HCT116 (cell line): ENCODE results near the gene TCF12. TPM values are rescaled to one million over a fixed set of nuclear protein-coding genes. Genes with fewer than 3 reads are reported as not detected.

Experiments used
- ATAC-seq: fragments of 200-7000 bp; cut with Tn5 transposase; 2 replicates; pipeline ENCODE4 v1.9.1; 2020; ENCODE audit warnings: mild to moderate bottlenecking, moderate library complexity
- BruUV-seq: library from RNA; stranded (reverse); fragments of 400-500 nt; replicated peaks from 2 replicates; lab custom pipeline; 2021; lab: Mats Ljungman, UMichigan
- CTCF ChIA-PET: fragments of 300-600 bp; sonication (Branson Sonifier 250); formaldehyde crosslinking; loops from one replicate; lab custom pipeline; 2021; ENCODE audit warnings: antibody characterized with exemption; lab: Charles Lee
- POLR2A ChIA-PET: fragments of 300-600, 350-600 bp; sonication (Branson Sonifier 250); formaldehyde crosslinking; loops from one replicate; lab custom pipeline; 2021; ENCODE audit warnings: antibody characterized with exemption; lab: Charles Lee
- RAD21 ChIA-PET, 2 experiments: fragments of 300-600 bp; sonication (Branson Sonifier 250); formaldehyde crosslinking; loops; one replicate each; lab custom pipeline; 2023; ENCODE audit warnings: low total read pairs in 2 of 2; ENCODE audit not compliant: uncharacterized antibody in 2 of 2, unreplicated experiment in 2 of 2, low non-redundant PET in 1 of 2; lab: Charles Lee
- DNase-seq: peaks from one replicate; pipeline ENCODE4 v3.0.0-alpha.2; 2010; ENCODE audit warnings: low read depth, low spot score
- H2AFZ ChIP-seq: fragments of 200-600 bp; shearing (Covaris generic), sonication (generic); 2 replicates; pipeline ENCODE4 v1.6.1; 2017; ENCODE audit warnings: low read depth, mixed run types, mixed read lengths, antibody characterized with exemption, low read length; ENCODE audit not compliant: poor library complexity, severe bottlenecking
- H3K27ac ChIP-seq: 2 replicates; pipeline ENCODE4 v1.5.1; 2012; ENCODE audit warnings: low read depth, low read length
- H3K27me3 ChIP-seq: fragments of 200-600 bp; sonication (generic); 2 replicates; pipeline ENCODE4 v1.6.1; 2016; ENCODE audit warnings: mixed run types, low read length, mixed read lengths; ENCODE audit not compliant: insufficient read depth
- H3K36me3 ChIP-seq, 2 experiments: fragments of 200-500 bp in 1 of 2; fragments of 200-600 bp in 1 of 2; sonication (Bioruptor generic) in 1 of 2; sonication (generic) in 1 of 2; 2 replicates each; pipeline versions ENCODE4 v1.5.1 to v1.6.1; 2014 to 2016; ENCODE audit warnings: low read length in 2 of 2, inconsistent platforms in 1 of 2, mixed read lengths in 1 of 2, mixed run types in 1 of 2; ENCODE audit not compliant: insufficient read depth in 2 of 2, control insufficient read depth in 1 of 2
- H3K4me1 ChIP-seq, 2 experiments: fragments of 200-600 bp in 1 of 2; sonication (generic) in 1 of 2; 2 replicates each; pipeline versions ENCODE4 v1.5.1 to v1.6.1; 2012 to 2017; ENCODE audit warnings: low read length in 2 of 2, inconsistent platforms in 1 of 2, mild to moderate bottlenecking in 1 of 2, mixed read lengths in 1 of 2, mixed run types in 1 of 2, moderate library complexity in 1 of 2; ENCODE audit not compliant: insufficient read depth in 2 of 2, control insufficient read depth in 1 of 2
- H3K4me2 ChIP-seq: fragments of 200-600 bp; sonication (generic); 2 replicates; pipeline ENCODE4 v1.6.1; 2017; ENCODE audit warnings: mixed run types, low read length, mixed read lengths
- H3K4me3 ChIP-seq, 2 experiments: fragments of 200-600 bp in 1 of 2; sonication (generic) in 1 of 2; replicated peaks in 1 of 2; 2 replicates each; pipeline ENCODE4 v1.5.1; 2011 to 2016; ENCODE audit warnings: low read length in 2 of 2, control low read depth in 1 of 2, low read depth in 1 of 2, mild to moderate bottlenecking in 1 of 2, mixed read lengths in 1 of 2, mixed run types in 1 of 2
- H3K79me2 ChIP-seq: fragments of 200-600 bp; sonication (generic); 2 replicates; pipeline ENCODE4 v1.6.1; 2017; ENCODE audit warnings: mild to moderate bottlenecking, mixed run types, low read length, moderate library complexity, mixed read lengths; ENCODE audit not compliant: insufficient read depth
- H3K9ac ChIP-seq: fragments of 200-600 bp; sonication (generic); 2 replicates; pipeline ENCODE4 v1.6.1; 2016; ENCODE audit warnings: low read length, mixed read lengths
- H3K9me2 ChIP-seq: fragments of 200-600 bp; sonication (generic), shearing (Covaris generic); 2 replicates; pipeline ENCODE4 v1.6.1; 2017; ENCODE audit warnings: mixed run types, mild to moderate bottlenecking, moderate library complexity; ENCODE audit not compliant: insufficient read depth
- H3K9me3 ChIP-seq, 2 experiments: fragments of 200-500 bp in 1 of 2; fragments of 200-600 bp in 1 of 2; sonication (Bioruptor generic) in 1 of 2; sonication (generic) in 1 of 2; 2 replicates each; pipeline ENCODE4 v1.6.1; 2014 to 2017; ENCODE audit warnings: low read length in 2 of 2, mixed read lengths in 2 of 2, inconsistent platforms in 1 of 2, low read depth in 1 of 2, mild to moderate bottlenecking in 1 of 2, mixed run types in 1 of 2, moderate library complexity in 1 of 2; ENCODE audit not compliant: control insufficient read depth in 1 of 2, insufficient read depth in 1 of 2
- H4K20me1 ChIP-seq: fragments of 200-600 bp; sonication (generic), shearing (Covaris generic); 2 replicates; pipeline ENCODE4 v1.6.1; 2017; ENCODE audit warnings: mixed run types, mild to moderate bottlenecking, moderate library complexity; ENCODE audit not compliant: insufficient read depth
- CBX3 ChIP-seq: IDR thresholded peaks from 2 replicates; pipeline ENCODE4 v1.6.1; 2012; ENCODE audit warnings: low read depth
- CEBPB ChIP-seq: IDR thresholded peaks from 2 replicates; pipeline ENCODE4 v1.6.1; 2012; ENCODE audit warnings: low read depth
- EGR1 ChIP-seq: IDR thresholded peaks from 2 replicates; pipeline ENCODE4 v1.6.1; 2012; ENCODE audit warnings: low read depth
- ELF1 ChIP-seq: IDR thresholded peaks from 2 replicates; pipeline ENCODE4 v1.6.1; 2012; ENCODE audit warnings: low read depth, borderline replicate concordance
- EZH2 ChIP-seq: fragments of 200-600 bp; sonication (generic); IDR thresholded peaks from 2 replicates; pipeline ENCODE4 v1.6.1; 2017; ENCODE audit warnings: antibody characterized with exemption, mixed run types
- EZH2phosphoT487 ChIP-seq: fragments of 200-600 bp; IDR thresholded peaks from 2 replicates; pipeline ENCODE4 v1.6.1; 2018; ENCODE audit warnings: antibody characterized with exemption, borderline replicate concordance
- FOSL1 ChIP-seq: IDR thresholded peaks from 2 replicates; pipeline ENCODE4 v1.6.1; 2012; ENCODE audit warnings: low read depth
- JUND ChIP-seq: IDR thresholded peaks from 2 replicates; pipeline ENCODE4 v1.6.1; 2012
- MAX ChIP-seq: IDR thresholded peaks from 2 replicates; pipeline ENCODE4 v1.6.1; 2012
- POLR2A ChIP-seq: IDR thresholded peaks from 2 replicates; pipeline ENCODE4 v1.7.0; 2011; ENCODE audit warnings: borderline replicate concordance; ENCODE audit not compliant: insufficient read depth, insufficient read length; ENCODE audit errors: extremely low read depth
- RAD21 ChIP-seq: IDR thresholded peaks from 2 replicates; pipeline ENCODE4 v1.6.1; 2012; ENCODE audit warnings: low read depth, mild to moderate bottlenecking
- REST ChIP-seq: IDR thresholded peaks from 2 replicates; pipeline ENCODE4 v1.6.1; 2012; ENCODE audit warnings: low read depth
- SP1 ChIP-seq: IDR thresholded peaks from 2 replicates; pipeline ENCODE4 v1.6.1; 2012; ENCODE audit warnings: low read depth
- SRF ChIP-seq: IDR thresholded peaks from 2 replicates; pipeline ENCODE4 v1.6.1; 2012; ENCODE audit warnings: low read depth
- TCF7L2 ChIP-seq: IDR thresholded peaks from 2 replicates; pipeline ENCODE4 v1.7.0; 2011; ENCODE audit warnings: borderline replicate concordance, inconsistent platforms; ENCODE audit not compliant: insufficient read depth, insufficient read length; ENCODE audit errors: extremely low read depth
- YY1 ChIP-seq: IDR thresholded peaks from 2 replicates; pipeline ENCODE4 v1.6.1; 2011; ENCODE audit warnings: low read length, low read depth, moderate library complexity, mild to moderate bottlenecking; ENCODE audit not compliant: insufficient replicate concordance; ENCODE audit errors: extremely low read depth
- ZFX ChIP-seq: fragments of 450-650 bp; IDR thresholded peaks from 2 replicates; pipeline ENCODE4 v1.6.1; 2017
- ZNF274 ChIP-seq: fragments of 200-500 bp; sonication (Bioruptor generic); IDR thresholded peaks from 2 replicates; pipeline ENCODE4 v1.6.1; 2014; ENCODE audit warnings: mild to moderate bottlenecking, low read depth, low read length, inconsistent platforms
- intact Hi-C: fragments of 100-400 bp; cut with micrococcal nuclease; formaldehyde crosslinking; loops from 2 replicates; pipeline ENCODE4 v1.10.0; 2022
- total RNA-seq: library from RNA; stranded (reverse); gene quantifications from one replicate; pipeline ENCODE4 v1.2.1, GENCODE V29; 2021; ENCODE audit not compliant: unreplicated experiment
- TF ChIP-seq, protein P1 (sequence below), 3 experiments: fragments of 200-600 bp in 1 of 3; sonication (generic) in 1 of 3; IDR thresholded peaks in 2 of 3; conservative IDR thresholded peaks in 1 of 3; 2 replicates each; pipeline ENCODE4 v1.5.1; 2012 to 2017; ENCODE audit warnings: low read depth in 2 of 3, low read length in 2 of 3, antibody characterized with exemption in 1 of 3, borderline replicate concordance in 1 of 3, control low read depth in 1 of 3, mild to moderate bottlenecking in 1 of 3, mixed read lengths in 1 of 3, mixed run types in 1 of 3, moderate library complexity in 1 of 3; ENCODE audit not compliant: insufficient read depth in 1 of 3
- TF ChIP-seq, protein P2 (sequence below): IDR thresholded peaks from 2 replicates; pipeline ENCODE4 v1.6.1; 2011; ENCODE audit warnings: mild to moderate bottlenecking, low read length, moderate library complexity; ENCODE audit not compliant: insufficient replicate concordance; ENCODE audit errors: extremely low read depth

TCF12 gene
- total RNA-seq, 1 experiment from 2014 or later = 71.6 TPM

GRCh38 chr15:56939257-56939656, 20.8 kb downstream of the TCF12 start:
- Histone ChIP-seq H3K9me3 (no peaks in the 10 kb centered on the region), H3K4me1 (no peaks in the 10 kb centered on the region), H3K9me2 (no peaks in the 10 kb centered on the region)
- BruUV-seq = no TSS peak
- CTCF ChIA-PET = interaction anchor here (0.8 kb wide), 2 partner anchors 152 to 442 kb away, joined by 3 read pairs; no protein-coding TSS in a partner anchor
- TF ChIP-seq ELF1 (no peak), RAD21 (no peak), EZH2 (no peak), EGR1 (no peak), FOSL1 (no peak), CEBPB (no peak), JUND (no peak), MAX (no peak), POLR2A (no peak), SRF (no peak), REST (no peak), TCF7L2 (no peak), SP1 (no peak), YY1 (no peak), EZH2phosphoT487 (no peak), ZNF274 (no peak), ZFX (no peak), CBX3 (no peak)
- TF ChIP-seq, protein P1, sequence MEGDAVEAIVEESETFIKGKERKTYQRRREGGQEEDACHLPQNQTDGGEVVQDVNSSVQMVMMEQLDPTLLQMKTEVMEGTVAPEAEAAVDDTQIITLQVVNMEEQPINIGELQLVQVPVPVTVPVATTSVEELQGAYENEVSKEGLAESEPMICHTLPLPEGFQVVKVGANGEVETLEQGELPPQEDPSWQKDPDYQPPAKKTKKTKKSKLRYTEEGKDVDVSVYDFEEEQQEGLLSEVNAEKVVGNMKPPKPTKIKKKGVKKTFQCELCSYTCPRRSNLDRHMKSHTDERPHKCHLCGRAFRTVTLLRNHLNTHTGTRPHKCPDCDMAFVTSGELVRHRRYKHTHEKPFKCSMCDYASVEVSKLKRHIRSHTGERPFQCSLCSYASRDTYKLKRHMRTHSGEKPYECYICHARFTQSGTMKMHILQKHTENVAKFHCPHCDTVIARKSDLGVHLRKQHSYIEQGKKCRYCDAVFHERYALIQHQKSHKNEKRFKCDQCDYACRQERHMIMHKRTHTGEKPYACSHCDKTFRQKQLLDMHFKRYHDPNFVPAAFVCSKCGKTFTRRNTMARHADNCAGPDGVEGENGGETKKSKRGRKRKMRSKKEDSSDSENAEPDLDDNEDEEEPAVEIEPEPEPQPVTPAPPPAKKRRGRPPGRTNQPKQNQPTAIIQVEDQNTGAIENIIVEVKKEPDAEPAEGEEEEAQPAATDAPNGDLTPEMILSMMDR (IDR thresholded peaks at IDR 0.05 in 2 of 3, conservative IDR thresholded peaks at IDR 0.05 in 1 of 3; ENCODE audit: borderline replicate concordance in 1 of 3, insufficient read depth in 1 of 3, low read depth in 2 of 3, low read length in 2 of 3) = no peak
- TF ChIP-seq, protein P2, sequence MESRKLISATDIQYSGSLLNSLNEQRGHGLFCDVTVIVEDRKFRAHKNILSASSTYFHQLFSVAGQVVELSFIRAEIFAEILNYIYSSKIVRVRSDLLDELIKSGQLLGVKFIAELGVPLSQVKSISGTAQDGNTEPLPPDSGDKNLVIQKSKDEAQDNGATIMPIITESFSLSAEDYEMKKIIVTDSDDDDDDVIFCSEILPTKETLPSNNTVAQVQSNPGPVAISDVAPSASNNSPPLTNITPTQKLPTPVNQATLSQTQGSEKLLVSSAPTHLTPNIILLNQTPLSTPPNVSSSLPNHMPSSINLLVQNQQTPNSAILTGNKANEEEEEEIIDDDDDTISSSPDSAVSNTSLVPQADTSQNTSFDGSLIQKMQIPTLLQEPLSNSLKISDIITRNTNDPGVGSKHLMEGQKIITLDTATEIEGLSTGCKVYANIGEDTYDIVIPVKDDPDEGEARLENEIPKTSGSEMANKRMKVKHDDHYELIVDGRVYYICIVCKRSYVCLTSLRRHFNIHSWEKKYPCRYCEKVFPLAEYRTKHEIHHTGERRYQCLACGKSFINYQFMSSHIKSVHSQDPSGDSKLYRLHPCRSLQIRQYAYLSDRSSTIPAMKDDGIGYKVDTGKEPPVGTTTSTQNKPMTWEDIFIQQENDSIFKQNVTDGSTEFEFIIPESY = no peak
- TF ChIP-seq, all 23 proteins: peak for 0
- ATAC-seq (no peak), DNase-seq (no peak)
- Histone ChIP-seq H3K9ac (no peak overlapping the region), H2AFZ (no peak overlapping the region), H3K27me3 (no peaks in the 10 kb centered on the region), H3K4me2 (no peak overlapping the region), H3K27ac (no peak overlapping the region), H4K20me1 (peaks cover 5% of the 10 kb centered on the region; the same call in 1 of the 2 replicates), H3K79me2 (peaks cover 83% of the 10 kb centered on the region), H3K4me3 (no peak overlapping the region), H3K36me3 (no peaks in the 10 kb centered on the region; a peak in 1 of 4 replicates)
- POLR2A ChIA-PET = no interaction called here
- RAD21 ChIA-PET = no interaction called here
- intact Hi-C loops = no loop called here
